ELF-1 (cell line): ENCODE results near the gene TESMIN.

Experiments used
- DNase-seq: peaks from one replicate; pipeline ENCODE4 v3.0.0-alpha.2; 2016; ENCODE audit warnings: low read depth, low spot score

Gene TESMIN

GRCh38 chr11:68661014-68661413, 90.3 kb downstream of the TESMIN start:
- no peak for DNase-seq

- no peak for DNase-seq
These were observed 91.1 kb downstream of the TESMIN start for GRCh38 chr11:68660066-68660810.

GRCh38 chr11:68659158-68659921, 92.0 kb downstream of the TESMIN start:
- peak; percentile 31 for DNase-seq

- DNase-seq: no peak
These were observed 92.7 kb downstream of the TESMIN start for GRCh38 chr11:68658661-68659060.

- no peak for DNase-seq
These were observed 93.2 kb downstream of the TESMIN start for GRCh38 chr11:68658097-68658496.
